Naive thymus-derived CD8-positive, alpha-beta T cell (primary cell): ENCODE measurements around the gene MMP7. TPM values are rescaled to one million over a fixed set of nuclear protein-coding genes. Genes with fewer than 3 reads are reported as not detected.
A peak's percentile ranks its signal among the peaks of the same experiment; 100 is the strongest.

Source experiments
- ATAC-seq, 2 donors: fragments of 150-1000 bp; cut with Tn5 transposase in 1 of 2; sonication (Bioruptor Pico), chemical (Tn5 transposase) in 1 of 2; 1 replicate in 1 of 2; 2 replicates in 1 of 2; pipeline ENCODE4 v1.10.0; 2021; ENCODE audit warnings: mild to moderate bottlenecking in 2 of 2, moderate library complexity in 2 of 2
- POLR2A ChIA-PET: fragments of 350-600 bp; sonication (Branson Sonifier 250); formaldehyde crosslinking; loops from one replicate; lab custom pipeline; 2021; ENCODE audit warnings: antibody characterized with exemption; lab: Charles Lee
- DNase-seq, 10 donors: peaks; one replicate each; pipeline versions ENCODE4 v3.0.0 to v3.0.0-alpha.2; 2020 to 2022
- H3K27ac Mint-ChIP-seq, 10 donors: one replicate each; pipeline ENCODE4 v1.8.0; 2020 to 2022; ENCODE audit warnings: mild to moderate bottlenecking in 10 of 10, mixed read lengths in 10 of 10, moderate library complexity in 4 of 10, inconsistent platforms in 1 of 10
- H3K27me3 Mint-ChIP-seq, 5 donors: one replicate each; pipeline ENCODE4 v1.8.0; 2021 to 2022; ENCODE audit warnings: mixed read lengths in 5 of 5
- H3K36me3 Mint-ChIP-seq, 3 donors: one replicate each; pipeline ENCODE4 v1.8.0; 2020 to 2022; ENCODE audit warnings: mixed read lengths in 3 of 3, mild to moderate bottlenecking in 2 of 3, inconsistent platforms in 1 of 3
- H3K4me1 Mint-ChIP-seq, 4 donors: one replicate each; pipeline ENCODE4 v1.8.0; 2021 to 2022; ENCODE audit warnings: mixed read lengths in 4 of 4
- H3K4me3 Mint-ChIP-seq, 10 donors: one replicate each; pipeline ENCODE4 v1.8.0; 2020 to 2022; ENCODE audit warnings: mild to moderate bottlenecking in 10 of 10, mixed read lengths in 10 of 10, moderate library complexity in 6 of 10, inconsistent platforms in 1 of 10
- H3K9me3 Mint-ChIP-seq, 9 donors: one replicate each; pipeline ENCODE4 v1.8.0; 2020 to 2022; ENCODE audit warnings: mixed read lengths in 9 of 9, mild to moderate bottlenecking in 3 of 9, inconsistent platforms in 1 of 9, moderate library complexity in 1 of 9
- polyA plus RNA-seq, 3 donors: library from polyadenylated mRNA; unstranded; fragments of 300-500 nt; fragmentation: Illumina TruSeq; gene quantifications; one replicate each; pipeline ENCODE4 v1.2.3, GENCODE V29; 2021
- total RNA-seq, 8 experiments: library from RNA in 2 of 8; stranded (reverse) in 2 of 8; gene quantifications; one replicate each; pipeline ENCODE4 v1.2.3 and lab custom pipeline; 2021 to 2026

MMP7 gene
- total and polyA plus RNA-seq, 5 experiments from 2014 or later = not detected

GRCh38 chr11:102488208-102488607 is 42.3 kb downstream of the MMP7 start:
- Mint-ChIP-seq H3K36me3 (no peaks in the 10 kb centered on the region), H3K27me3 (no peaks in the 10 kb centered on the region), H3K9me3 (no peaks in the 10 kb centered on the region), H3K4me1 (peaks cover 5 to 31% (median 15%) of the 10 kb centered on the region in 4 donors), H3K4me3 (no peak overlapping the region), H3K27ac (peak overlapping the region in 2 of 10 donors; percentile 42 to 53)
- ATAC-seq (no peak), DNase-seq (no peak)
- POLR2A ChIA-PET = interaction anchor here (1.0 kb wide), 1 partner anchor 12 kb away, joined by 5 read pairs; no protein-coding TSS in a partner anchor

- Mint-ChIP-seq H3K27me3 (no peaks in the 10 kb centered on the region), H3K9me3 (no peaks in the 10 kb centered on the region)
Observed at GRCh38 chr11:102487214-102487613, 43.3 kb downstream of the MMP7 start.

GRCh38 chr11:102486584-102486983 is 44.0 kb downstream of the MMP7 start:
- H3K27me3 Mint-ChIP-seq = no peaks in the 10 kb centered on the region
- no peak overlapping the region for H3K4me3 Mint-ChIP-seq
- H3K36me3 Mint-ChIP-seq = no peaks in the 10 kb centered on the region
- POLR2A ChIA-PET = no interaction called here
- peaks cover 5 to 23% (median 11%) of the 10 kb centered on the region in 4 donors for H3K4me1 Mint-ChIP-seq
- DNase-seq = no peak
- no peak for ATAC-seq
- no peak overlapping the region for H3K27ac Mint-ChIP-seq
- H3K9me3 Mint-ChIP-seq = no peaks in the 10 kb centered on the region

More at GRCh38 chr11:102487214-102487613, 43.3 kb downstream of the MMP7 start:
- DNase-seq (no peak), ATAC-seq (no peak)
- Mint-ChIP-seq H3K4me1 (peaks cover 5 to 23% (median 11%) of the 10 kb centered on the region in 4 donors), H3K4me3 (no peak overlapping the region), H3K27ac (no peak overlapping the region), H3K36me3 (no peaks in the 10 kb centered on the region)
- POLR2A ChIA-PET = interaction anchor here (1.0 kb wide), 1 partner anchor 11 kb away, joined by 5 read pairs; no protein-coding TSS in a partner anchor

- POLR2A ChIA-PET = interaction anchor here (0.7 kb wide), 1 partner anchor 197 kb away, joined by 3 read pairs; no protein-coding TSS in a partner anchor
- DNase-seq (no peak), ATAC-seq (no peak)
- H3K36me3 Mint-ChIP-seq = no peaks in the 10 kb centered on the region
- H3K4me3 Mint-ChIP-seq = no peak overlapping the region
- no peaks in the 10 kb centered on the region for H3K9me3 Mint-ChIP-seq
- no peaks in the 10 kb centered on the region for H3K27me3 Mint-ChIP-seq
- H3K27ac Mint-ChIP-seq = peak overlapping the region in 1 of 10 donors; percentile 47
- peaks cover 5 to 23% (median 13%) of the 10 kb centered on the region in 4 donors for H3K4me1 Mint-ChIP-seq
Observed at GRCh38 chr11:102485095-102485722, 45.3 kb downstream of the MMP7 start.

GRCh38 chr11:102482433-102482832 is 48.1 kb downstream of the MMP7 start:
- H3K4me3 Mint-ChIP-seq = no peak overlapping the region
- H3K27me3 Mint-ChIP-seq = no peaks in the 10 kb centered on the region
- ATAC-seq = no peak

GRCh38 chr11:102479733-102480132 is 50.8 kb downstream of the MMP7 start:
- no peak for ATAC-seq
- Mint-ChIP-seq H3K27ac (peak overlapping the region in 3 of 10 donors; percentile 13 to 44 (median 38)), H3K9me3 (no peaks in the 10 kb centered on the region), H3K36me3 (no peaks in the 10 kb centered on the region), H3K4me1 (peaks cover 19 to 39% (median 34%) of the 10 kb centered on the region in 4 donors), H3K4me3 (no peak overlapping the region), H3K27me3 (no peaks in the 10 kb centered on the region)
- no peak for DNase-seq
- POLR2A ChIA-PET = interaction anchor here (1.1 to 1.4 kb wide), 2 partner anchors 13 to 26 kb away, joined by 3 to 5 read pairs; no protein-coding TSS in a partner anchor

More at GRCh38 chr11:102482433-102482832, 48.1 kb downstream of the MMP7 start:
- no peaks in the 10 kb centered on the region for H3K36me3 Mint-ChIP-seq
- H3K27ac Mint-ChIP-seq = no peak overlapping the region
- H3K9me3 Mint-ChIP-seq = no peaks in the 10 kb centered on the region
- H3K4me1 Mint-ChIP-seq = peaks cover 12 to 37% (median 21%) of the 10 kb centered on the region in 4 donors
- POLR2A ChIA-PET = no interaction called here
- no peak for DNase-seq

- Mint-ChIP-seq H3K4me1 (peaks cover 28 to 49% (median 43%) of the 10 kb centered on the region in 4 donors), H3K9me3 (no peaks in the 10 kb centered on the region)
Observed at GRCh38 chr11:102478673-102479299, 51.8 kb downstream of the MMP7 start.

GRCh38 chr11:102476812-102477211 is 53.7 kb downstream of the MMP7 start:
- H3K4me1 Mint-ChIP-seq = peaks cover 36 to 69% (median 59%) of the 10 kb centered on the region in 4 donors
- peak overlapping the region in 9 of 10 donors; percentile 50 to 73 (median 64) for H3K4me3 Mint-ChIP-seq
- H3K36me3 Mint-ChIP-seq = no peaks in the 10 kb centered on the region
- POLR2A ChIA-PET = interaction anchor here (1.0 to 2.0 kb wide), 6 partner anchors 10 to 86 kb away, joined by 3 to 12 read pairs (median 4); no protein-coding TSS in a partner anchor
- DNase-seq (peak in 4 of 10 donors; percentile 12 to 27 (median 22)), ATAC-seq (peak; percentile 86 to 88)
- H3K27ac Mint-ChIP-seq = peak overlapping the region; percentile 74 to 96 (median 93)
- no peaks in the 10 kb centered on the region for H3K9me3 Mint-ChIP-seq
- H3K27me3 Mint-ChIP-seq = no peaks in the 10 kb centered on the region

More at GRCh38 chr11:102478673-102479299, 51.8 kb downstream of the MMP7 start:
- POLR2A ChIA-PET = interaction anchor here (1.0 to 1.6 kb wide), 2 partner anchors 26 to 28 kb away, joined by 3 to 4 read pairs; partner anchors contain the start of gene TMEM123
- ATAC-seq (no peak), DNase-seq (no peak)
- Mint-ChIP-seq H3K4me3 (no peak overlapping the region), H3K27ac (peak overlapping the region in 6 of 10 donors; percentile 6 to 71 (median 48)), H3K27me3 (no peaks in the 10 kb centered on the region), H3K36me3 (no peaks in the 10 kb centered on the region)

- POLR2A ChIA-PET = interaction anchor here (0.8 to 2.0 kb wide), 6 partner anchors 10 to 86 kb away, joined by 3 to 12 read pairs (median 4); no protein-coding TSS in a partner anchor
Observed at GRCh38 chr11:102476069-102476468, 54.5 kb downstream of the MMP7 start.

GRCh38 chr11:102473543-102473942 is 57.0 kb downstream of the MMP7 start:
- POLR2A ChIA-PET = interaction anchor here (0.6 to 1.6 kb wide), 2 partner anchors 20 to 83 kb away, joined by 3 to 5 read pairs; no protein-coding TSS in a partner anchor
- no peaks in the 10 kb centered on the region for H3K27me3 Mint-ChIP-seq
- H3K36me3 Mint-ChIP-seq = no peaks in the 10 kb centered on the region
- no peaks in the 10 kb centered on the region for H3K9me3 Mint-ChIP-seq
- ATAC-seq (peak; percentile 31 to 49), DNase-seq (peak in 2 of 10 donors; percentile 21 to 67)
- peaks cover 40 to 88% (median 86%) of the 10 kb centered on the region in 4 donors for H3K4me1 Mint-ChIP-seq
- H3K4me3 Mint-ChIP-seq = peak overlapping the region in 5 of 10 donors; percentile 2 to 31 (median 16)
- H3K27ac Mint-ChIP-seq = peak overlapping the region in 9 of 10 donors; percentile 9 to 83 (median 35)

More at GRCh38 chr11:102476069-102476468, 54.5 kb downstream of the MMP7 start:
- no peak for ATAC-seq
- Mint-ChIP-seq H3K27ac (peak overlapping the region in 9 of 10 donors; percentile 74 to 96 (median 93)), H3K4me3 (peak overlapping the region in 2 of 10 donors; percentile 62 to 64), H3K4me1 (peaks cover 39 to 76% (median 67%) of the 10 kb centered on the region in 4 donors), H3K36me3 (no peaks in the 10 kb centered on the region), H3K27me3 (no peaks in the 10 kb centered on the region), H3K9me3 (no peaks in the 10 kb centered on the region)
- no peak for DNase-seq

- no peaks in the 10 kb centered on the region for H3K36me3 Mint-ChIP-seq
- POLR2A ChIA-PET = interaction anchor here (0.8 to 1.6 kb wide), 2 partner anchors 9 to 18 kb away, joined by 3 to 6 read pairs; no protein-coding TSS in a partner anchor
- H3K27ac Mint-ChIP-seq = peak overlapping the region in 4 of 10 donors; percentile 21 to 67 (median 38)
- DNase-seq (no peak), ATAC-seq (no peak)
- peak overlapping the region in 1 of 10 donors; percentile 8 for H3K4me3 Mint-ChIP-seq
- H3K27me3 Mint-ChIP-seq = no peaks in the 10 kb centered on the region
- H3K9me3 Mint-ChIP-seq = no peaks in the 10 kb centered on the region
- H3K4me1 Mint-ChIP-seq = peaks cover 44 to 90% (median 87%) of the 10 kb centered on the region in 4 donors
Observed at GRCh38 chr11:102472127-102472526, 58.4 kb downstream of the MMP7 start.

- POLR2A ChIA-PET = interaction anchor here (1.6 kb wide), 1 partner anchor 18 kb away, joined by 6 read pairs; no protein-coding TSS in a partner anchor
- Mint-ChIP-seq H3K36me3 (no peaks in the 10 kb centered on the region), H3K4me3 (peak overlapping the region in 4 of 10 donors; percentile 20 to 73 (median 56)), H3K9me3 (no peaks in the 10 kb centered on the region), H3K4me1 (peaks cover 44 to 90% (median 87%) of the 10 kb centered on the region in 4 donors), H3K27me3 (no peaks in the 10 kb centered on the region), H3K27ac (peak overlapping the region in 4 of 10 donors; percentile 35 to 64 (median 48))
- ATAC-seq (no peak), DNase-seq (no peak)
Observed at GRCh38 chr11:102471474-102471873, 59.1 kb downstream of the MMP7 start.
